HG02938 (cell line): ENCODE results near the gene STAMBPL1.
A peak's percentile ranks its signal among the peaks of the same experiment; 100 is the strongest.
"Not testable (repeated sequence)": the region's sequence is repeated elsewhere in the genome, so short reads cannot be mapped to it uniquely, and the experiment has no call there.

ENCODE experiments used
- ATAC-seq: cut with Tn5 transposase; IDR thresholded peaks from one replicate; pipeline ENCODE4 v1.9.1; 2021; ENCODE audit warnings: mild to moderate bottlenecking, moderate library complexity; ENCODE audit not compliant: unreplicated experiment

The STAMBPL1 gene

DNA sequence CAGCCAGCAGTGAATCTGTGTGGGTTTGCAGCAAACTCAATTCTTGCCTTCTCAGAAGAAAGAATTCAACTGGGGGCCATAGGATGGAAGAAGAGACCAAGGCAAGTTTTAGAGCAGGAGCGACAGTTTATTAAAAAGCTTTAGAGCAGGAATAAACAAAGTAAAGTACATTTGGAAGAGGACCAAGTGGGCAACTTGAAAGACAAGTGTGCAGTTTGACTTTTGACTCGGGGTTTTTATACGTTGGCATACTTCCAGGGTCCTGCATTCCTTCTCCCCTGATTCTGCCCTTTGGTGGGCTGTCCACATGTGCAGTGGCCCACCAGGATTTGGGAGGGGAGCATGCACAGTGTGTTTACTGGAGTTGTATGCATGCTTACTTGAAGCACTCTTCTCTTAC, 25.4 kb upstream of the STAMBPL1 start:
- no peak for ATAC-seq

GRCh38 chr10:88857831-88858230, 22.2 kb upstream of the STAMBPL1 start:
- no peak for ATAC-seq

DNA sequence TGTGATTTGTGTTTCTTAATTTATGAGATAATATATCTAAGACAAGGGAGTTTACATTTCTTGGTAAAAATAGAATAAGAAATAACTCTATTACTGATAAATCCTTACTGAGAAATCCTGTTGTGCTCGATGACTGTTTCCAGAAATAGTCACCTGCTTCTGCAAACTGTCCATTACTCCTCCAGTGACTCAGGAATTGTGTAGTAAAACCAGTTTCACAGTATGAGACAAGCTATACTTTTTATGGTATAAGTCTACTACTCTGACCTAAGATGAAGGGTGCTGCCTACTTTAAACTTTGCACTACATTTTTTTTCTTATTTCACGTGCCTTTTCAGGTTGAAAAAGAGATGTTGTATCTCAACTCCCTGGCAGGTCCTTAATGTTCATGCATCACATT, 21.6 kb upstream of the STAMBPL1 start:
- no peak for ATAC-seq

DNA sequence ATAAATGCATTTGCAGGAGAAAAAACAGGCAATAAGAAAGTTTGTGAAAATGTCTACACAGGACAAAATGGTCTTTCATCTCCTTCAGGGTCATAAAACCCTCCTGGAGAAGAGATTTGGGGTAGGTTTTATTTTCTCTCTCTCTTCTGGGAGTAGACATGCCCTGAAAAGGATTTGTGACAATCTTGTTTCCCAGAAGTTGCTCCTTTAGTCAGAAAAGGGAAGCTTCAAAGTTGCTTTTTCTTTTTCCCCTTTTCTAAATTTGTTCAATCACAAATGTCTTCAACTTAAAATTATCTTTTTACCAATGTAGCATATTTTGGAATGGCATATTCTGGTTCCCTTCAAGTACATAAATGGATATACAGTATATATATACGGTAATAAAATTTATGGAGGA, 19.0 kb upstream of the STAMBPL1 start:
- no peak for ATAC-seq

DNA sequence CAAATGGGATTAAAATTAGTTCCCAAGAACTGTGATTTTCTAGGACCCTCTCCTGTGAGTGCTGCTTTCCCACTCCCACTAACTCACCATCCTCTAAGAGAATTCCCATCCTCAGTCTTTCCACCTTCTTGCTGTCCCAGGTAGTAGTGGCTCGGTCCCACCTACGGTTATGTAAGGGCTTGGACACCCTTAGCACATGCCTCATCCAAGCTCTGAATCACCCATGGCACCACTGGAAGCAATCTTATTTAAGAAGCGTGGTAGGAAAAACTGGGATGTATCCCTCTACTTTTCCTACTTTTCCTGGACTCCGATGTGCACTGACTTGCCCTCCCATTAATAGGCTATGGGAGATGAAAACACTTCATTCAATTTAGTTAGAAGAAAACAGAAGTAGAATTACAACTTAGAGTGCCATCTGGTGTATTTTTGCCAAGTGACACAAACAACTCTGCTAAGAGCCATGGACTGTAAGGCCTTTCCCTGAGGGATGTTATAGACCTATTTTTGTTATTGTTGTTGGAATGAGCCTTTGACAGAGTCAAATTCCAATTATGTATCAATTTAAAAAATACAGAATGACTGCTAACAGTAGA, 14.7 kb upstream of the STAMBPL1 start:
- ATAC-seq, result no peak

GRCh38 chr10:88866454-88866853, 13.6 kb upstream of the STAMBPL1 start:
- no peak for ATAC-seq

- ATAC-seq, result no peak
Observed at GRCh38 chr10:88870089-88870488, 10.0 kb upstream of the STAMBPL1 start.

DNA sequence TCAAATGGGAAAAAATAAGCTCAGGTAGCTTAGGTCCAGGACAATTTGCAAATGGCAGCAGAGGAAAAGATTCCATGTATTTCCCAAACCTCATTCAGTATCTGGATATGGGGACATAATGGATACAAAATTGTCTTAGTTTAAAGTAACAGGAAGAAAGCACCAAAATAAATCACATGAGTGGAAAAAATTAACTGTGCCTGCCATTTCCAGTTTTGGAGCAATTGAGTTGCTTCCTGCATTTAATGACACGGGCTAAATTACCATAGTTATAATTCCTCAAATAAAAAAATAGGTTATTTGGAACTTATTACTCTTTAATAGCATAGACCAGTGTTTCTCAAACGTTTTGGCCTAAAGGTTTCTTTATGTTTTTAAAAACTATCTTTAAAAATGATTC, 6.3 kb upstream of the STAMBPL1 start:
- ATAC-seq, result no peak

- ATAC-seq, result no peak
Observed at GRCh38 chr10:88874281-88874680, 5.8 kb upstream of the STAMBPL1 start.

DNA sequence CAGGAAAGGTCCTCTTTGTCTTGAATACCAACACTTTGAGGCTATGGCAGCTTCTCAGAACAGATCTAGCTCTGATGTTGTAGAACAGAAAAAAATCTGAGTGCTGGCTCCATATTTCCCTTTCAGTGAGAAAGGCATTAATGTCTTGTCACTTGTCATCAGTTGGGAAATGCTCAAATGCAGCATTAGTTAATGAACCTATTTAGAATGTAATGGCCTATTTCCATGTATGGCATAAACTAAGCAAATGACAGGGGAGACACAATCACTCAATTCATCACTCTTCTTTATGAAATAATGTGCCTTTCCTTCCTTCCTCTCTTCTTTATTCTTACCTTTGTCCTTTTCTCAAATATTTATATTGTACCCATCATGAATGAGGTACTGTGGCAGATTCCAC, 5.0 kb upstream of the STAMBPL1 start:
- ATAC-seq, result no peak

- no peak for ATAC-seq
Observed at GRCh38 chr10:88877298-88877697, 2.7 kb upstream of the STAMBPL1 start.

DNA sequence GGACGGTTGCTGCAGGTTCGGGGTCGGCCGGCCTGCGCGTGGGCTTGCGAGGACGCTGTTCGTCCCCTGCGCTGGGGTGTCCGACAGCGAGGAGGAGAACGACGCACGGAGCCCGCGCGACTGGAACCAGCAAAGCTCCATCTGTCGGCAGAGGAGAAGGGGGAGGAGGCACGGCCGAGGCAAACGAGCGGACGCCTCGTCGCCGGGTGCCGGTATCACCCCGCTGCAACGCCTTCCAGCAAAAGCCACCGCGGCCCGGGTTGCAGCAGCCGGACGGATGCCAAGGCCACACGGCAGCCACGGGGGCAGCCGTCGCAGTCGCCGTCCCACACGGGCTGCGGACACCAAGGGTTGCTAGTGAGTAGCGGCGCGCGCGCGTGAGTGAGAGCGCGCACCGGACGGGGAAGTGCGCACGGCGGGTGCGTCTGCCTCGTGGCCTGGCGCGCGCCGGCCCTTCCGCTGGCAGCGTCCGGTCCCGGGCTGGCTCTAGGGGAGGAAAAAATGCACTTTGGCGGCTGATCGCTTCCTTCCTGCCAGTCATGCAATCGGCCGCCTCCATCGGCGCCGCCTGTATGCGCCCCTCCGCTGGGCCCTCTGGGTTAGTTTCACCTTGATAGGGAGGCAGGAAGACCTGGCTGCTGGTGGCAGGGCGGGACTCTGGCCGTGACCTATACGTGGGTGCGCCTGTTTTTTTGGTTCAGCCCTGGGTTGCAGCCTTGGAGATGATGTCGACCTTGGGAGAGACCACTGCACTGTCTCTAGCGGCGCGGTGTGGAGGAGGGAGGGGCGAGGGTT, 434 bp downstream of the STAMBPL1 start:
- peak; percentile 74 for ATAC-seq

DNA sequence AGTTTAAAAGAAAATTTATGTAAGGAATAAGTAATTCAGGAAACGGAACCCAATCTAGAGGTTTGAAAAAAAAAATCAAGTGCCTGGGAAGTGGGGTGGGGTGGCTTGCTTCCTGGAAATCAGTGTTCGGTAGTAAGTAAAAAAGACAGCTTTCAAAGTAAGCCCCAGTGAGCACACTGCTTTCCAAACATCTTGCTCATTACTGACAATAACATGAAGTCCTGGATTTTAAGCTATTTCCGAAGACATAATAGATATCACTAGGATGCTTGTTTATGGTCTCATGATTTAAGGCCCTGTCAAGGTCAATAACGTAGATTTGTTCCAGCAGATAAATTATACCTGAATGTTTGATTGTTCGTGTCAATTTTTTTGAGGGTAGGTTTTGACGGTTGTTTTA, 1.3 kb downstream of the STAMBPL1 start:
- no peak for ATAC-seq

GRCh38 chr10:88881922-88882645, 2.0 kb downstream of the STAMBPL1 start:
- ATAC-seq, result no peak

DNA sequence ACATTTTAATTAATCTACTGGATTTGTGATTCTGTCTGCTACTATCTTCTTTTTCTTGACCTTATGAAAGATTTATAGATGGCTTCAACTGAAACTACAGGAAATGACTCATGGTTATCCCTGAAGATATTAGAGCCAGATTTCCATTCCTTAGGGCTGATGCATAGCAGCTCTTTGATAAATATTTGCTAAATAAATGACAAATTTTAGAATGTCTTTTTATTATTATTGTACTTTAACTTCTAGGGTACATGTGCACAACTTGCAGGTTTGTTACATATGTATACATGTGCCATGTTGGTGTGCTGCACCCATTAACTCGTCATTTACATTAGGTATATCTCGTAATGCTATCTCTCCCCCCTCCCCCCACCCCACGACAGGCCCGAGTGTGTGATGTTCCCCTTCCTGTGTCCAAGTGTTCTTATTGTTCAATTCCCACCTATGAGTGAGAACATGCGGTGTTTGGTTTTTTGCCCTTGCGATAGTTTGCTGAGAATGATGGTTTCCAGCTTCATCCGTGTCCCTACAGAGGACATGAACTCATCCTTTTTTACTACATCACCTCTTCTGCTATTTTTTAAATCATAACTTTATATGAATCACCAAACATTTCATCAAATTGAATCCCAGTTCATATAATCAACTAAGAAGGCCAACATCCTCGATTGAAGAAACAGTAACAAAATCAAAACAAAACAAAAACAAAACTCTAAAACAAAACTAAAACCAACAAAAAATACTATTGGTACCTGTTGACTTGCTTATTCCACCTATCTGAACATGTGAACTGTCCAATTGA, 2.8 kb downstream of the STAMBPL1 start:
- ATAC-seq, result not testable (repeated sequence)

DNA sequence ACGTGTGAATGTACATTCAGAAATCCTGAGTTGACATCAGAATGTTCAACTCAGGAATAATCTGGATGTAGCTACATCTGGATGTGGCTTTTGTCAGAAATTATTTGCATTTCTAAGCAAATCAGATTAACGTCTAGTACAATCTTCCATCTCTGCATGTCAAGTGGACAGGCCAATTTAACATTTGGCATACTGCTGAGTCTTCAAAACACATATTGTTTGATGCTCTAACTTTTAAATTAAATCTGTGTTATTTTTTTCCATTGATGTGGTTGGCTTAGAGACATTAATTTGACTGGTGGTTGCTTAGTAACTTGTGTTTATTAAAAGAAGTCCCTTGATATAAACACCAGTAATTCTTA, 3.4 kb downstream of the STAMBPL1 start:
- no peak for ATAC-seq

GRCh38 chr10:88886557-88886956, 6.5 kb downstream of the STAMBPL1 start:
- ATAC-seq, result peak; percentile 53

DNA sequence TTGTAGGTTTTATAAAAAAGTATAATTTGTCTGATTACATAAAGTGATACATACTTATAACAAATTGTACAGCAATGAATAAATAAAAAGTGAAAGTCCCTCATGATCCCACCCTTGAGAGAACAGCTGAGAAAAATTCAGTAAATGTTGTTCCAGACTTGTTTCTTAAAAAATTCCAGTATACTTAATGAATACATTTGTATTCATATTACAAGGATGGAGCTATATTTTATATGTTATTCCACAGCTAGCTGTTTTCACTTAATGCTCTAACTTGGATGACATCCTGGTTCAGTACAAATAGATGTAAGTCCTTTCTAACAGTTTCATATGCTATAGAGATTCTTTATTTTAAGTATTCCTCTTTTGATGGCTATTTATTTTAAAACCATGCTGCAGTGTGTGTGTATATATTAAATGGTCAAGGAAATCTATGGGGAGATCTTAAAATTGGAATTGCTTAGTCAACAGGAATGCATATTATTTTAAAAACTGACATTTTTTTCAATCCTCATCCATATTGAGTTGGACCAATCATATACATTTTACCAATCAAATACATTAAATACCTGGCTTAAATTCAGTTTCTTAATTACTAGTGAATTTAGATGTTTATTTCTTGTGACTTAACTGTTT, 8.9 kb downstream of the STAMBPL1 start:
- ATAC-seq, result no peak

GRCh38 chr10:88889559-88890337, 9.7 kb downstream of the STAMBPL1 start:
- peak; percentile 36 for ATAC-seq
